ENCODE measurements around the gene CCL4. TPM values are rescaled to one million over a fixed set of nuclear protein-coding genes. Genes with fewer than 3 reads are reported as not detected.

The CCL4 gene
- total RNA-seq, 1 experiment from 2014 or later = 1.2 TPM

GRCh38 chr17:36117505-36118382 is 14.1 kb downstream of the CCL4 start:
- POLR2A ChIA-PET = interaction anchor here (0.9 kb wide), 1 partner anchor 17 kb away, joined by 3 read pairs; no protein-coding TSS in a partner anchor
- Histone ChIP-seq H3K4me2 (ENCODE audit: low read length) (no peak overlapping the region), H4K20me1 (ENCODE audit: insufficient read depth) (no peaks in the 10 kb centered on the region), H3K27ac (ENCODE audit: low read depth, low read length) (no peak overlapping the region), H3K9me3 (ENCODE audit: control insufficient read depth in 1 of 2, insufficient read depth in 1 of 2, low read depth in 1 of 2, low read length in 2 of 2) (no peaks in the 10 kb centered on the region; a peak in 1 of 4 replicates), H3K27me3 (ENCODE audit: insufficient read depth, low read length) (no peaks in the 10 kb centered on the region; the same call in 1 of the 2 replicates), H3K4me1 (ENCODE audit: control insufficient read depth in 1 of 2, insufficient read depth in 2 of 2, low read length in 2 of 2) (no peaks in the 10 kb centered on the region), H3K4me3 (replicated peaks in 1 of 2; ENCODE audit: low read depth in 1 of 2, low read length in 2 of 2) (no peak overlapping the region), H3K9me2 (ENCODE audit: insufficient read depth) (no peaks in the 10 kb centered on the region), H2AFZ (ENCODE audit: low read depth, low read length, poor library complexity, severe bottlenecking) (no peak overlapping the region), H3K79me2 (ENCODE audit: insufficient read depth, low read length) (no peaks in the 10 kb centered on the region), H3K9ac (ENCODE audit: low read length) (no peak overlapping the region), H3K36me3 (ENCODE audit: control insufficient read depth in 1 of 2, insufficient read depth in 2 of 2, low read length in 2 of 2) (no peaks in the 10 kb centered on the region)
- intact Hi-C loops (cut with micrococcal nuclease) = no loop called here
- RAD21 ChIA-PET (ENCODE audit: low non-redundant PET in 1 of 2, low total read pairs in 2 of 2, uncharacterized antibody in 2 of 2, unreplicated experiment in 2 of 2) = no interaction called here
- BruUV-seq (replicated peaks) = no TSS peak
- ATAC-seq (no peak), DNase-seq (ENCODE audit: low read depth, low spot score) (no peak)
- TF ChIP-seq POLR2A (IDR thresholded peaks at IDR 0.05; ENCODE audit: borderline replicate concordance, extremely low read depth, insufficient read depth, insufficient read length) = no peak
- TF ChIP-seq ELF1 (IDR thresholded peaks at IDR 0.05; ENCODE audit: borderline replicate concordance, low read depth) = no peak
- CTCF ChIA-PET = interaction anchor here (0.9 to 1.8 kb wide), 4 partner anchors 12 to 148 kb away, joined by 5 to 10 read pairs (median 6); no protein-coding TSS in a partner anchor

- Histone ChIP-seq H3K27ac (ENCODE audit: low read depth, low read length) (no peak overlapping the region), H3K27me3 (ENCODE audit: insufficient read depth, low read length) (no peaks in the 10 kb centered on the region; the same call in 1 of the 2 replicates), H3K9me2 (ENCODE audit: insufficient read depth) (no peaks in the 10 kb centered on the region), H3K4me3 (replicated peaks in 1 of 2; ENCODE audit: low read depth in 1 of 2, low read length in 2 of 2) (no peak overlapping the region), H3K4me1 (ENCODE audit: control insufficient read depth in 1 of 2, insufficient read depth in 2 of 2, low read length in 2 of 2) (no peaks in the 10 kb centered on the region), H3K9me3 (ENCODE audit: control insufficient read depth in 1 of 2, insufficient read depth in 1 of 2, low read depth in 1 of 2, low read length in 2 of 2) (no peaks in the 10 kb centered on the region), H2AFZ (ENCODE audit: low read depth, low read length, poor library complexity, severe bottlenecking) (no peak overlapping the region), H3K4me2 (ENCODE audit: low read length) (no peak overlapping the region), H3K36me3 (ENCODE audit: control insufficient read depth in 1 of 2, insufficient read depth in 2 of 2, low read length in 2 of 2) (no peaks in the 10 kb centered on the region), H4K20me1 (ENCODE audit: insufficient read depth) (no peaks in the 10 kb centered on the region), H3K9ac (ENCODE audit: low read length) (no peak overlapping the region), H3K79me2 (ENCODE audit: insufficient read depth, low read length) (no peaks in the 10 kb centered on the region)
- BruUV-seq (replicated peaks) = no TSS peak
- ChIA-PET RAD21 (ENCODE audit: low non-redundant PET in 1 of 2, low total read pairs in 2 of 2, uncharacterized antibody in 2 of 2, unreplicated experiment in 2 of 2) (interaction anchor here in 1 of 2 experiments (1.0 kb wide), 1 partner anchor 30 kb away, joined by 4 read pairs; no protein-coding TSS in a partner anchor), CTCF (interaction anchor here (0.9 to 2.1 kb wide), 5 partner anchors 17 to 149 kb away, joined by 3 to 10 read pairs (median 7); no protein-coding TSS in a partner anchor), POLR2A (interaction anchor here (0.9 kb wide), 1 partner anchor 16 kb away, joined by 3 read pairs; no protein-coding TSS in a partner anchor)
- TF ChIP-seq SP1 (IDR thresholded peaks at IDR 0.05; ENCODE audit: low read depth) = no peak
- peak in 2 of 3 experiments; percentile 47 to 50; a peak in 4 of 6 replicates for TF ChIP-seq CTCF (IDR thresholded peaks at IDR 0.05 in 2 of 3, conservative IDR thresholded peaks at IDR 0.05 in 1 of 3; ENCODE audit: borderline replicate concordance in 1 of 3, insufficient read depth in 1 of 3, low read depth in 2 of 3, low read length in 2 of 3)
- intact Hi-C loops (cut with micrococcal nuclease) = no loop called here
- ATAC-seq (peak; percentile 90), DNase-seq (ENCODE audit: low read depth, low spot score) (no peak)
Measured at GRCh38 chr17:36118477-36119353, 15.1 kb downstream of the CCL4 start.
